NCI-H2081 treated with DMSO at 0.1 percent for 48 hours (cell line): Measurements from ENCODE around the gene MOG.
"Not testable (repeated sequence)": the region's sequence is repeated elsewhere in the genome, so short reads cannot be mapped to it uniquely, and the experiment has no call there.

Source experiments
- DNase-seq: peaks from one replicate; lab custom pipeline; 2025; lab: John Stamatoyannopoulos, UW

MOG gene

GRCh38 chr6:29641430-29642148, 15.3 kb upstream of the MOG start:
- DNase-seq, result no peak

- no peak for DNase-seq
Measured at GRCh38 chr6:29647927-29648642, 8.8 kb upstream of the MOG start.

DNA sequence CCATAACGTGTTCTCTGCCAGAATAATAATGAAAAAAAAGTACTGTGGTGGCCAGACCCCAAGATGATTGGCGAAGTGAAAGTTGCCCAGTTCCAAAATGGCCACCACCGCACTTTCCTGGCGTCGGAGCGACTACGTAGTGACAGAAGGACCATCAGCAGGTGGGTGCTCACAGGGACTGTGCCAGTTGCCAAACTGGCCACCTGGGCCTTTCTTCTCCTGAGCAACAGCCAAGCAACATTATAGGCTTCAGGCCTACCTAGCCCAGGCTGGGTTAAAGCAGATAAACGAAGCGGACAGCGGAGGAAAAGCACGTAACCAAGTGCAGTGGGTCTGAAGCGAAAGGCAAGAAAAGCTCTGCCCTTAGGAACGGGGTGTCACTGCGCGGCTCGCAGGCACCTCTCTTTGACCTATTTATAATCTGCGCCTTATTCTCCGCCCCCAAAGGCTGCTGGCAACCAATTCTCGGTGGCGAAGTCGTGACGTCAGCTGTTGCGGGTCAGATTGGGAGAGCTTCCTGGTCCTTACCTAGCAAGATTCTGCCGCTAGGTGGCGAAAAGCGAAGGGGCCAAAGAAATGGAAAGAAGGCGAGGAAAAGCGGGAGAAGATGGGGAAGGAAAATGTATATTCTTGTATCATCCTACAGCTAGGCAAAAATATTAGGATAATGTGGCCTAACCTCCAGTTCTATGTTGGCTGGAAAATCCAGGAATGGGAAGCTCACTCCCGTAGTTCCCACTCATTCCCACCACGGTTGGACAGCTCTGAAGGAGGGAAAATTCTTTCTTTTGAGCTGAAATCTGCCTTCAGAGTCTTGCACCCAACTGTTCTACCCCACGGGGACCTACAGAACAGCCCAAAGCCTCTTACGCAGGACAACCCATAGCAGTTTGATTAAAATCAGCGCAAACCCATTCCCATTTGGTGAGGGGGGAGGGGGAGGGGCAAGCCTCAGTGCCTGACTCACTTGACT, 6.9 kb upstream of the MOG start:
- peak; percentile 92 for DNase-seq

DNA sequence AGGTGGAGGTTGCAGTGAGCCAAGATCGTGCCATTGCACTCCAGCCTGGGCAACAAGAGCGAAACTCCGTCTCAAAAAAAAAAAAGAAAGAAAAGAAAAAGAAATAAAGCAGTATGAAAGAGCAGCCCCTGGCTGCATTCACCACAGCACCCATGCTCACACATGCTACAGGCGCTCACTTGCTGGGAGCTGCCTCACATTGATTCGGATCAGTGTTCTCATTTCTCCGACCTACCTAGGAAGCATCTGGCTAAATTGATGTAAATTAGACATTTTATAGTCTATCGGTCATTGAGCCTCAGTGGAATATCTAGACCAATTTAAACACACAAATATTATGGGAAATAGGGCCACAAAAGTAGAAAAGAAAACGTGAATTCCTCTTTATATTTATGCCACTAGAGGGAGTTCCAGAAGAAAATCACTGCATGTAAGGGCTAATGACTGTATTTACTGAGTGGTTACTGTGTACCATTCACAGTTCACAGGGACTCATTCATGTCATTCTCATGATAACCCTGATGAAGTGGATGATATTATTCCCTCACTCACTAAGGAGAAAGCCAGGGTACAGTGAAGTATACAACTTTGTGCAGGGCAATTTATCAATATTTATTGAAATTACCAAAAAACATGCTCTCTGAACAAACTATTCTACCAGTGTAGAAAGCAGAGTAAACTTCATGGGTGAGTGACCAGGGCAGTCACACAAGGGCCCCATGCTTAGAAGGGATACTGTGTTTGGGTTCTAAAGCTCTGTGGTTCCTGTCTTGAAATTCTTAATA, 5.3 kb upstream of the MOG start:
- no peak for DNase-seq

DNA sequence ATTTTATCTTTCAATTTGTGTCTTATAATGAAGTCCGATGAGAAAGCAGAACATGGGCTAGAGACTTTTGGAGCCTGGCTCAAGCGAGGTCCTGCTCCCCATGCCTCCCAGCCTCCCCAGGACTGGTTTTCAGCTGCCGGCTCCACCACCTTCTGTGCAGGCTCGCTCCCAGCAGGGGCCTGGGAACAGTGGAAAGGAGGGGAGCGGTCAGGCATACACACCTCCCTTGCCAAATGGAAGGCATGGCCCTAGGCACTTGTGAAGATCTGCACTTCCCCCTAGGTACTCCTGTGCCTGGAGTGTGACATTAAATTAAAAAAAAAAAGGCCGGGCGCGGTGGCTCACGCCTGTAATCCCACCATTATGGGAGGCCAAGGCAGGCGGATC, 4.7 kb upstream of the MOG start:
- no peak for DNase-seq

GRCh38 chr6:29653452-29654038, 3.3 kb upstream of the MOG start:
- peak; percentile 38 for DNase-seq

DNA sequence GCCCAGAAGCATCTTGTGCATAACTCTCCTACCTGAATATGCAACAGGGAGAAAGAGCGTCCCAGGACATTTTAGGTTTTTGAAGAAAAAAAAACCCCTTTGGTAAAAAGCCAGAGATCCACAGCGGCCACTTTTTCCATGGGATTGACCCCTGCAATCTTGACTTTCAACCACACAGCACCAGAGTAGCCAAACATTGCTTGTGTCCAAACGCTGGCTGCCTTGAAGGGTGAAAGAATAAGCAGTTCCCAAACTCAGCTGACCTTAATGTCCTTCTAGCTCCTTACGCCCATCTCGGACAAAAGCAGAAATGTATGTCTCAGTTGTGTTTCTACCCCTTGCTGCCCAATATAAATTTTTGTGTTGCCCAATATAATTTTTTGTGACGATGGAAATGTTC, 1.2 kb upstream of the MOG start:
- DNase-seq, result no peak

DNA sequence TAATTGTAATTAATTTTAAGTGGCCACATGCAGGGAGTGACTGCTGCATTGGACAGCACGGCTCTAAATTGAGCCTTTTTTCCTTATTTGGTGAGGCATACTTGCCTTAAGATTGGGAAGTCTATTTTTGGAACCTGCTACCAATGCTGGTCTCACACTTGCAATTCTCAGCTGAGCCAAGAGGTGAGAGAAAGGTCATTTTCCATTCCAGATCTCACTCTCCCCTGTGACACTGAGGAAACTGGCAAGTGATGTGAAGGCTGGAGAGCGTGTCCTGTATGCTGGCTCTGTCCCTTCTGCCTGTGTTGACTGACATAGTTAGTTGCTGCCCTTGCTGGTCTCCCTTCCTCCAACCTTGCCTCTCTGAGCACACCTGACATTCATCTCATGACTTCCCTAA, 735 bp upstream of the MOG start:
- no peak for DNase-seq

DNA sequence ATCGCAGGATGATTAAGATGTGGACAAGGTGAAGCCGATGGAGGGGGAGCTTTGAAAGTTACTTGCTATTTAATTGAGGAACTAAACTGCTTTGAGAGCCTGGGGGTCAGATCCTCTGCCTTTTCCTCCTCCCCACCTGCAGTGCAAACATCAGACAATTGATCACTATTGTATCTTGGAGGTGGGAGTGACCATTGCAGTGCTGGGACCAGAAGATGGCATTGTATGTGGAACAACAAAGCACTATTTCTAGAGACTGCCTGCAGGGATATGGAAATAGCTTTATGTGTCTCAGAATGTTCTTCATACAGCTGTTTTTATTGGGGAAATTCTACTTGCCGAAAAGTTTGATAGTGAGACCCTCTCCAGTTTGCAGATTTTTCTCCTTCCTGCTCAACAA, 4.2 kb downstream of the MOG start:
- DNase-seq, result no peak

GRCh38 chr6:29661502-29662141, 4.7 kb downstream of the MOG start:
- DNase-seq, result not testable (repeated sequence)

DNA sequence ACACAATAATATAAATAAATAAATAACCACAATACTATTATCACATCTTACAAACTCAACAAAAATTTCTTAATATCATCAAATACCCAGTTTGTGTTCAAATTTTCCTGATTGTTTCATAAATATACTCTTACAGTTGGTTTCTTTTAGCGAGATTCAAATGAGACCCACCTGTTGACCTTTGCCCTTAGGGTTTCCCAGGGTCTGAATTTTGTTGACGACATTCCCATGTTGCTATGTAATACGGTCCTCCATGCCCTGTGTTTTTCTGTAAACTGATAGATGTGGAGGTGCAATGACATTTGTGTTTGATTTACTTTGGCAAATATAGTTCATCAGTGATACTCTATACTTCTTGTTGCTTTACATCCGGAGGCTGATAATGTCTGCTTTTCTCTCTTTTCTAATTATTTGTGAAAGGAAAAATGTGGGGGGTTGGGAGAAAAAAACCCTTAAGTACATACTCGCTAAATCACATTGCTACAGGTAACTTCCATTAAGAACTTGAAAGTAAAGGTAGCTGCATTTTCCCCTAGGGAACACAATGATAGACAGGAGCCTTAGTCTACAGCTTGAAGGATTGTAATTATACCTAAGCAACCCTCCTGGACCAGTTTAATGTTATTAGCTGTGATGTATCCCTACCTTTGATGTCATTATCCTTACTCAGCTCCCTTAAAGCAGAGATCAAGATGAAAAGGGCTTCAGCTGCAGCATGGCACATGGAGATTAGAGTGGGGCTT, 6.6 kb downstream of the MOG start:
- DNase-seq, result no peak

- no peak for DNase-seq
Measured at GRCh38 chr6:29665942-29666825, 9.3 kb downstream of the MOG start.

DNA sequence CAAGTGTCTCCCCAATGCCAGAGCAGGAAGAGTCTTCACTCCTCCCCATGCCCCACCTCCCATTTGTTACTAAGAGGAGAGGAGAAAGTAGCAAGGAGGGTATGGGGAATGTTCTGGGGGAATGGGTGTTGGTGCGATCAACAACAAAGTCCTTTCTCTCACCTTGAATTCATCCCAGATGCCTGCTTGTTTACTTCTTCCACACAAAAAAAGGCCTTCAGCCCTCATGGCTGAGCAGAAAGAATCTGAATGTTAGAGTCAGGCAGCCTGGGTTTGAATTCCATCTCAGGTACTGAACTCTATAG, 9.9 kb downstream of the MOG start:
- DNase-seq, result no peak

DNA sequence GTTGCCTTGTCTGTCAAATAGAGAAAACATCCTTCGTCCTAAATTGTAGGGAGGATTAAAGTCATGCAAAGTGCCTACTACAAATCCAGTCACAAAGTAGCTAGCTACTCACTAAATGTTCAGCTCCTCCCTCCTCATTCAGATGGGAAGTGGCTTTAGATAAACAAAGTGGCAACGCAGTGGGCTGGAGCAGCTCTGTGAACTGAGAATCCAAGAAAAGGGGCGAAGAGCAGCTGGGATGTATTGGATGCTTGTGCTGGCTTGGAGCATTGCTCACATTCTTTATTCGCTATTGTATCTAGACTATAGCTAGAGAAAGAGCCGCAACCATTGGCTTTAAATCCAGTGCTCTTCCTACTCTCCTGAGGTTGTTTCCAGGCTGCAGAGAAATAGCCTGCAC, 10.3 kb downstream of the MOG start:
- DNase-seq, result no peak

- no peak for DNase-seq
Measured at GRCh38 chr6:29671026-29671425, 14.1 kb downstream of the MOG start.

- not testable (repeated sequence) for DNase-seq
Measured at GRCh38 chr6:29672116-29672515, 15.2 kb downstream of the MOG start.

DNA sequence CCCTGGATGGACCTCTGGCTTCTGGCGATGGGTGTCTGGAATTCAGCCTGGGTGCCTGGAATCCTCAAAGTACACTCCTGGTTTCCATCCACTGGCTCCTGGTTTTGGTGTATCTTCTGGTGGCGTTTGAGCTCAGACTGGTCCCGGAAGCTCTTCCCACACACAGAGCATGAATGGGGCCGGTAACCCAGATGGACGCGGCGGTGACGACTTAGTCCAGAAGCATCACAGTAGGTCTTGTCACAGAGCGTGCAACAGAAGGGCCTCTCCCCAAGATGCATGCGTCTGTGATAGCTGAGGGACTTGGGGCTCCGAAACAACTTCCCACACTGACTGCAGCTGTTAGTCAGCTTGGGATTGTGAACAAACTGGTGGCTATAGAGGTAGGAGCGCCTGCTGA, 16.3 kb downstream of the MOG start:
- no peak for DNase-seq

DNA sequence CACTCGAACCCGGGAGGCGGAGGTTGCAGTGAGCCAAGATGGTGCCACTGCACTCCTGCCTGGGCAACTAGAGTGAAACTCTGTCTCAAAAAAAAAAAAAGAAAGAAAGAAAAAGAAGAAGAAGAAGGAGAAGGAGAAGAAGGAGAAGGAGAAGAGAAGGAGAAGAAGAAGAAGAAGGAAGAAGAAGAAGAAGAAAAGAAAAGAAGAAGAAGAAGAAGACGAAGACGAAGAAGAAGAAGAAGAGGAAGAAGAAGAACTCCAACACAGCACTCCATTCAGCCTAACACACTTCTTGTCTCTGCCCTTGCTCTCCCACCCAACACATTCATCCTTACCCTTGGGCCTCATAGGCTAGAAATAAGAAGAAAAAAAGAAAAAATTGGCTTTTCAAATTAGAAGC, 17.1 kb downstream of the MOG start:
- no peak for DNase-seq

GRCh38 chr6:29675561-29675960, 18.7 kb downstream of the MOG start:
- DNase-seq, result no peak
